ENCODE data around the gene CLEC14A. TPM values are rescaled to one million over a fixed set of nuclear protein-coding genes. Genes with fewer than 3 reads are reported as not detected.

Gene CLEC14A
- polyA plus RNA-seq, 4 donors = 0.45 to 47.7 (median 2.9) TPM

- peaks cover 0 to 21% (median 0%) of the 10 kb centered on the region in 3 donors for H3K27me3 ChIP-seq (ENCODE audit: control insufficient read depth in 3 of 3, insufficient read depth in 3 of 3, low read length in 3 of 3)
- H3K4me1 ChIP-seq (ENCODE audit: control insufficient read depth in 3 of 3, insufficient read depth in 2 of 3, low read depth in 1 of 3, low read length in 2 of 3) = peaks cover 0 to 9% (median 3%) of the 10 kb centered on the region in 3 donors
- WGBS, 3 donors = 48 to 52% (median 49%) methylated on average over 2 of the region's 2 CpGs
- H3K36me3 ChIP-seq (ENCODE audit: control insufficient read depth in 3 of 3, insufficient read depth in 2 of 3, low read depth in 1 of 3, low read length in 3 of 3) = no peaks in the 10 kb centered on the region
- H3K4me3 ChIP-seq (ENCODE audit: low read depth in 1 of 3, low read length in 3 of 3) = peak overlapping the region in 2 of 3 donors; percentile 36 to 60
- DNase-seq (no peak), FAIRE-seq (no peak)
- peaks cover 0 to 3% of the 10 kb centered on the region in 2 donors for H3K9me3 ChIP-seq (ENCODE audit: control insufficient read depth in 2 of 2, insufficient read depth in 1 of 2, low read depth in 1 of 2, low read length in 1 of 2)
- peak overlapping the region in 1 of 3 donors; percentile 98 for H3K27ac ChIP-seq (ENCODE audit: low read depth in 1 of 3, low read length in 2 of 3)
Observed at GRCh38 chr14:38206689-38207376, 49.1 kb downstream of the CLEC14A start.

- Histone ChIP-seq H3K36me3 (ENCODE audit: control insufficient read depth in 3 of 3, insufficient read depth in 2 of 3, low read depth in 1 of 3, low read length in 3 of 3) (no peaks in the 10 kb centered on the region), H3K4me3 (ENCODE audit: low read depth in 1 of 3, low read length in 3 of 3) (no peak overlapping the region), H3K27me3 (ENCODE audit: control insufficient read depth in 3 of 3, insufficient read depth in 3 of 3, low read length in 3 of 3) (peaks cover 0 to 15% (median 0%) of the 10 kb centered on the region in 3 donors), H3K4me1 (ENCODE audit: control insufficient read depth in 3 of 3, insufficient read depth in 2 of 3, low read depth in 1 of 3, low read length in 2 of 3) (peaks cover 0 to 9% (median 3%) of the 10 kb centered on the region in 3 donors), H3K9me3 (ENCODE audit: control insufficient read depth in 2 of 2, insufficient read depth in 1 of 2, low read depth in 1 of 2, low read length in 1 of 2) (peaks cover 0 to 6% of the 10 kb centered on the region in 2 donors), H3K27ac (ENCODE audit: low read depth in 1 of 3, low read length in 2 of 3) (no peak overlapping the region)
- WGBS, 3 donors = 85 to 91% (median 88%) methylated on average over 5 of the region's 5 CpGs
- FAIRE-seq (no peak), DNase-seq (no peak)
Observed at GRCh38 chr14:38205949-38206665, 49.8 kb downstream of the CLEC14A start.

GRCh38 chr14:38205119-38205813 is 50.6 kb downstream of the CLEC14A start:
- no peak for FAIRE-seq

GRCh38 chr14:38204719-38205115 is 51.2 kb downstream of the CLEC14A start:
- no peak overlapping the region for H3K4me3 ChIP-seq (ENCODE audit: low read depth in 1 of 3, low read length in 3 of 3)
- DNase-seq (no peak), FAIRE-seq (no peak)
- H3K36me3 ChIP-seq (ENCODE audit: control insufficient read depth in 3 of 3, insufficient read depth in 2 of 3, low read depth in 1 of 3, low read length in 3 of 3) = no peaks in the 10 kb centered on the region
- peaks cover 0 to 6% of the 10 kb centered on the region in 2 donors for H3K9me3 ChIP-seq (ENCODE audit: control insufficient read depth in 2 of 2, insufficient read depth in 1 of 2, low read depth in 1 of 2, low read length in 1 of 2)
- H3K4me1 ChIP-seq (ENCODE audit: control insufficient read depth in 3 of 3, insufficient read depth in 2 of 3, low read depth in 1 of 3, low read length in 2 of 3) = peaks cover 0 to 5% (median under 1%) of the 10 kb centered on the region in 3 donors
- no peak overlapping the region for H3K27ac ChIP-seq (ENCODE audit: low read depth in 1 of 3, low read length in 2 of 3)
- peaks cover 0 to 1% (median 0%) of the 10 kb centered on the region in 3 donors for H3K27me3 ChIP-seq (ENCODE audit: control insufficient read depth in 3 of 3, insufficient read depth in 3 of 3, low read length in 3 of 3)

More at GRCh38 chr14:38205119-38205813, 50.6 kb downstream of the CLEC14A start:
- Histone ChIP-seq H3K4me3 (ENCODE audit: low read depth in 1 of 3, low read length in 3 of 3) (no peak overlapping the region), H3K27ac (ENCODE audit: low read depth in 1 of 3, low read length in 2 of 3) (no peak overlapping the region), H3K36me3 (ENCODE audit: control insufficient read depth in 3 of 3, insufficient read depth in 2 of 3, low read depth in 1 of 3, low read length in 3 of 3) (no peaks in the 10 kb centered on the region), H3K27me3 (ENCODE audit: control insufficient read depth in 3 of 3, insufficient read depth in 3 of 3, low read length in 3 of 3) (peaks cover 0 to 7% (median 0%) of the 10 kb centered on the region in 3 donors), H3K4me1 (ENCODE audit: control insufficient read depth in 3 of 3, insufficient read depth in 2 of 3, low read depth in 1 of 3, low read length in 2 of 3) (peaks cover 0 to 9% (median 3%) of the 10 kb centered on the region in 3 donors), H3K9me3 (ENCODE audit: control insufficient read depth in 2 of 2, insufficient read depth in 1 of 2, low read depth in 1 of 2, low read length in 1 of 2) (peaks cover 0 to 6% of the 10 kb centered on the region in 2 donors)
- WGBS, 3 donors = 84 to 90% (median 84%) methylated on average over 5 of the region's 5 CpGs
- DNase-seq = no peak

Other genes starting within 250 kb of the CLEC14A start
- gene SSTR1, start 48.2 kb downstream of the CLEC14A start, polyA plus RNA-seq = 10 to 100 TPM in 2 of 4 donors, 1 to 10 TPM in 2; 7.8 to 32.7 (median 9.9) TPM